Heart right ventricle (tissue), 16 donors: Measurements from ENCODE around the gene RALY. TPM values are rescaled to one million over a fixed set of nuclear protein-coding genes. Genes with fewer than 3 reads are reported as not detected.

Experiments
- ATAC-seq, 8 donors: fragments of 200-7000 bp; cut with Tn5 transposase; one replicate each; pipeline ENCODE4 v1.9.1; 2020; ENCODE audit warnings: mild to moderate bottlenecking in 8 of 8, moderate library complexity in 8 of 8, moderate number of reproducible peaks in 1 of 8
- DNase-seq, 2 donors: peaks; one replicate each; pipeline ENCODE4 v3.0.0-alpha.2; 2020
- H3K27ac ChIP-seq, 10 donors: fragments of 200-600 bp; sonication (generic) in 2 of 10; one replicate each; pipeline versions ENCODE4 v1.5.0 to v1.8.0; 2020 to 2022; ENCODE audit warnings: mild to moderate bottlenecking in 3 of 10
- H3K27me3 ChIP-seq, 7 donors: fragments of 200-600 bp; one replicate each; pipeline ENCODE4 v1.8.0; 2021 to 2022; ENCODE audit warnings: mild to moderate bottlenecking in 2 of 7
- H3K36me3 ChIP-seq, 9 donors: fragments of 200-600 bp; sonication (generic) in 1 of 9; one replicate each; pipeline versions ENCODE4 v1.5.0 to v1.8.0; 2020 to 2022; ENCODE audit warnings: mild to moderate bottlenecking in 2 of 9
- H3K4me1 ChIP-seq, 9 donors: fragments of 200-600 bp; sonication (generic) in 1 of 9; one replicate each; pipeline versions ENCODE4 v1.5.0 to v1.8.0; 2020 to 2022; ENCODE audit warnings: mild to moderate bottlenecking in 4 of 9
- H3K4me3 ChIP-seq, 10 donors: fragments of 200-600 bp; sonication (generic) in 2 of 10; one replicate each; pipeline versions ENCODE4 v1.5.0 to v1.8.0; 2020 to 2022; ENCODE audit warnings: mild to moderate bottlenecking in 7 of 10, moderate library complexity in 2 of 10
- H3K9me3 ChIP-seq, 11 donors: fragments of 200-600 bp in 10 of 11; sonication (generic) in 2 of 11; one replicate each; pipeline versions ENCODE4 v1.5.0 to v1.8.0; 2013 to 2022; ENCODE audit warnings: mild to moderate bottlenecking in 2 of 11, control low read depth in 1 of 11, moderate library complexity in 1 of 11
- CTCF ChIP-seq, 9 donors: fragments of 200-600 bp; sonication (generic) in 2 of 9; IDR thresholded peaks; one replicate each; pipeline versions ENCODE4 v1.5.0 to v1.8.0; 2021 to 2022; ENCODE audit warnings: antibody characterized with exemption in 9 of 9, mild to moderate bottlenecking in 5 of 9, moderate library complexity in 1 of 9
- WGBS, 2 donors: extraction: QIAGEN DNeasy Blood & Tissue Kit; methylation state at CpG; one replicate each; pipeline ENCODE4 v1.1.7; 2013; ENCODE audit warnings: inconsistent platforms in 1 of 2; 5-methylcytosine and 5-hydroxymethylcytosine counted together
- intact Hi-C, 10 donors: fragments of 100-400 bp; cut with DNase I; formaldehyde crosslinking; loops; one replicate each; pipeline versions ENCODE4 v1.11.1 to v1.14.2; 2022
- polyA plus RNA-seq, 2 donors: library from polyadenylated mRNA; stranded (reverse); fragments of 200-250 nt; gene quantifications; one replicate each; pipeline ENCODE4 v1.2.3, GENCODE V29; 2013
- total RNA-seq, 10 donors: library from RNA; stranded (reverse); fragmentation: NEBNext Ultra II Directional in 3 of 10; extraction: Animal tissue kit (Norgen Biotek cat#: 25700) in 3 of 10; gene quantifications; one replicate each; pipeline versions ENCODE4 v1.2.1 to v1.2.4, GENCODE V29; 2021 to 2023
- donor health status: Arrhythmogenic right ventricular cardiomyopathy.
- donor health status: ischemic (EF 13 %, LVEDD 7.1; RV severe dilation, severe dysfunction).
- donor health status: healthy with polysubstance abuse.
- donor health status: DM: no; HTN: yes; CAD: no.
- donor health status: DM: no; HTN: no; CAD: no.
- donor health status: ischemic (EF 25% LVEDD 6.9; RV normal size, moderate dysfunction).
- donor health status: ischemic (EF 25% LVEDD 5.7; RV mildly dilated, moderate dysfunction).
- donor health status: healthy.
- donor health status: DM: yes; HTN: yes; CAD: no.
- donor health status: Ischemic cardiomyopathy.
- donor health status: ischemic (EF 35%, LVEDD 5.7; RV mildly dilated, moderate dysfunction).
- donor health status: nonischemic (EF 11% LVEDD 7.7; RV severe dilation, severe dysfunction).
- donor health status: DM: yes; HTN: yes; CAD: no.
- donor health status: PGD.
- donor health status: ischemic (EF 29% LVEDD 5.4; RV normal size, mild dysfunction).
- donor health status: nonischemic (EF 23%, LVEDD 6.1; RV moderate dilation, normal function).

Gene RALY
- total and polyA plus RNA-seq, 12 donors, result 84.3 to 234 (median 104) TPM

- intact Hi-C loops, result no loop called here
- ATAC-seq (no peak), DNase-seq (no peak)
- Histone ChIP-seq H3K36me3 (peaks cover 0 to 96% (median 37%) of the 10 kb centered on the region in 9 donors), H3K27ac (peak overlapping the region in 5 of 10 donors; percentile 35 to 77 (median 57)), H3K9me3 (no peaks in the 10 kb centered on the region), H3K4me3 (no peak overlapping the region), H3K27me3 (no peaks in the 10 kb centered on the region), H3K4me1 (peaks cover 8 to 44% (median 28%) of the 10 kb centered on the region in 9 donors)
- WGBS, 2 donors, result 98 to 100% methylated on average over 2 of the region's 2 CpGs
- no peak for TF ChIP-seq CTCF (IDR thresholded peaks at IDR 0.05)
These were observed 90.1 kb downstream of the RALY start for GRCh38 chr20:34083781-34084180.

- peaks cover 8 to 48% (median 34%) of the 10 kb centered on the region in 9 donors for H3K4me1 ChIP-seq
- WGBS, 2 donors, result 80 to 84% methylated on average over 9 of the region's 9 CpGs
- intact Hi-C loops, result no loop called here
- peak in 1 of 8 donors; percentile 19 for ATAC-seq
- peak overlapping the region in 2 of 10 donors; percentile 5 to 58 for H3K27ac ChIP-seq
- H3K4me3 ChIP-seq, result no peak overlapping the region
- no peaks in the 10 kb centered on the region for H3K9me3 ChIP-seq
- no peaks in the 10 kb centered on the region for H3K27me3 ChIP-seq
- no peak for DNase-seq
- TF ChIP-seq CTCF (IDR thresholded peaks at IDR 0.05), result no peak
- H3K36me3 ChIP-seq, result peaks cover 0 to 96% (median 39%) of the 10 kb centered on the region in 9 donors
These were observed 90.7 kb downstream of the RALY start for GRCh38 chr20:34084227-34084923.

- H3K36me3 ChIP-seq, result peaks cover 0 to 96% (median 38%) of the 10 kb centered on the region in 9 donors
- 81 to 84% methylated on average over 5 of the region's 5 CpGs for WGBS, 2 donors
- ATAC-seq, result no peak
These were observed 91.9 kb downstream of the RALY start for GRCh38 chr20:34085544-34086040.

More at GRCh38 chr20:34085544-34086040, 91.9 kb downstream of the RALY start:
- TF ChIP-seq CTCF (IDR thresholded peaks at IDR 0.05), result no peak
- Histone ChIP-seq H3K4me1 (peaks cover 8 to 60% (median 44%) of the 10 kb centered on the region in 9 donors), H3K27ac (no peak overlapping the region), H3K4me3 (no peak overlapping the region), H3K9me3 (no peaks in the 10 kb centered on the region), H3K27me3 (no peaks in the 10 kb centered on the region)
- no peak for DNase-seq
- intact Hi-C loops, result no loop called here
